HEK293 (cell line): ENCODE data around the gene SLC25A31.

Source experiments
- CTCF ChIA-PET: fragments of 350-600 bp; formaldehyde crosslinking; extraction: SDS; loops from one replicate; lab custom pipeline; 2021; ENCODE audit warnings: antibody characterized with exemption; lab: Yijun Ruan, JAX
- POLR2A ChIA-PET: fragments of 300-600 bp; formaldehyde crosslinking; extraction: SDS; loops from one replicate; lab custom pipeline; 2020; ENCODE audit warnings: antibody characterized with exemption, inconsistent platforms; lab: Yijun Ruan, JAX
- H3K27ac ChIP-seq: fragments of 200-500 bp; sonication (Bioruptor generic); 2 replicates; pipeline ENCODE4 v1.5.1; 2014; ENCODE audit warnings: low read depth, low read length, control low read depth, inconsistent platforms; ENCODE audit errors: extremely low read depth
- H3K36me3 ChIP-seq, 2 experiments: fragments of 200-500 bp in 1 of 2; sonication (Bioruptor generic) in 1 of 2; 1 replicate in 1 of 2; 2 replicates in 1 of 2; pipeline ENCODE4 v1.5.1; 2014 to 2017; ENCODE audit warnings: inconsistent platforms in 2 of 2, low read length in 2 of 2; ENCODE audit not compliant: control insufficient read depth in 2 of 2, insufficient read depth in 1 of 2
- H3K4me1 ChIP-seq: fragments of 200-500 bp; sonication (Bioruptor generic); 2 replicates; pipeline ENCODE4 v1.5.1; 2014; ENCODE audit warnings: mild to moderate bottlenecking, low read length, inconsistent platforms; ENCODE audit not compliant: control insufficient read depth, insufficient read depth
- H3K4me3 ChIP-seq: 2 replicates; pipeline ENCODE4 v1.5.1; 2011; ENCODE audit warnings: low read depth, mild to moderate bottlenecking, control low read depth, low read length, moderate library complexity
- H3K9me3 ChIP-seq: fragments of 200-500 bp; sonication (Bioruptor generic); 2 replicates; pipeline ENCODE4 v1.5.1; 2014; ENCODE audit warnings: low read depth, low read length, inconsistent platforms; ENCODE audit not compliant: control insufficient read depth, insufficient read depth
- HOXA7 ChIP-seq: sonication (generic); formaldehyde crosslinking; IDR thresholded peaks from 2 replicates; pipeline ENCODE4 v1.8.1; 2022; ENCODE audit warnings: missing genetic modification reagents, borderline replicate concordance
- SP3 ChIP-seq: fragments of 450-650 bp; formaldehyde crosslinking; IDR thresholded peaks from 2 replicates; pipeline ENCODE4 v1.5.1; 2016; ENCODE audit warnings: missing biosample characterization, missing genetic modification characterization
- ZFP37 ChIP-seq: fragments of 450-650 bp; formaldehyde crosslinking; IDR thresholded peaks from 2 replicates; pipeline ENCODE4 v1.5.1; 2016; ENCODE audit warnings: missing biosample characterization, missing genetic modification characterization
- ZNF112 ChIP-seq: fragments of 450-650 bp; formaldehyde crosslinking; IDR thresholded peaks from 2 replicates; pipeline ENCODE4 v1.5.0; 2017; ENCODE audit warnings: missing biosample characterization, missing genetic modification characterization
- ZNF214 ChIP-seq: fragments of 450-650 bp; formaldehyde crosslinking; IDR thresholded peaks from 2 replicates; pipeline ENCODE4 v1.5.1; 2017; ENCODE audit warnings: missing biosample characterization, mild to moderate bottlenecking, missing genetic modification characterization, borderline replicate concordance
- ZNF23 ChIP-seq: fragments of 450-650 bp; formaldehyde crosslinking; IDR thresholded peaks from 2 replicates; pipeline ENCODE4 v1.5.1; 2016; ENCODE audit warnings: missing biosample characterization, missing genetic modification characterization, borderline replicate concordance
- ZNF292 ChIP-seq: fragments of 450-650 bp; formaldehyde crosslinking; IDR thresholded peaks from 2 replicates; pipeline ENCODE4 v1.5.1; 2016; ENCODE audit warnings: low read depth, missing biosample characterization, missing genetic modification characterization, borderline replicate concordance
- ZNF311 ChIP-seq: fragments of 450-650 bp; formaldehyde crosslinking; IDR thresholded peaks from 2 replicates; pipeline ENCODE4 v1.5.1; 2017; ENCODE audit warnings: missing biosample characterization, missing genetic modification characterization, borderline replicate concordance
- ZNF335 ChIP-seq: fragments of 450-650 bp; formaldehyde crosslinking; conservative IDR thresholded peaks from 2 replicates; pipeline ENCODE4 v1.5.1; 2016; ENCODE audit warnings: missing biosample characterization, missing genetic modification characterization
- ZNF394 ChIP-seq: fragments of 450-650 bp; formaldehyde crosslinking; IDR thresholded peaks from 2 replicates; pipeline ENCODE4 v1.5.1; 2016; ENCODE audit warnings: missing biosample characterization, missing genetic modification characterization, mild to moderate bottlenecking, moderate library complexity, borderline replicate concordance
- ZNF423 ChIP-seq: fragments of 450-650 bp; formaldehyde crosslinking; IDR thresholded peaks from 2 replicates; pipeline ENCODE4 v1.5.1; 2016; ENCODE audit warnings: missing biosample characterization, missing genetic modification characterization
- ZNF426 ChIP-seq: fragments of 450-650 bp; formaldehyde crosslinking; IDR thresholded peaks from 2 replicates; pipeline ENCODE4 v1.5.1; 2017; ENCODE audit warnings: missing biosample characterization, missing genetic modification characterization, mild to moderate bottlenecking, inconsistent platforms, moderate library complexity
- ZNF510 ChIP-seq: fragments of 450-650 bp; formaldehyde crosslinking; IDR thresholded peaks from 2 replicates; pipeline ENCODE4 v1.5.1; 2018; ENCODE audit warnings: mild to moderate bottlenecking, missing genetic modification characterization, missing biosample characterization; ENCODE audit not compliant: insufficient replicate concordance
- ZNF529 ChIP-seq: fragments of 450-650 bp; formaldehyde crosslinking; IDR thresholded peaks from 2 replicates; pipeline ENCODE4 v1.5.1; 2017; ENCODE audit warnings: missing genetic modification characterization, missing biosample characterization; ENCODE audit not compliant: insufficient replicate concordance
- ZNF555 ChIP-seq: fragments of 450-650 bp; formaldehyde crosslinking; conservative IDR thresholded peaks from 2 replicates; pipeline ENCODE4 v1.5.1; 2017; ENCODE audit warnings: missing biosample characterization, mild to moderate bottlenecking, missing genetic modification characterization, inconsistent platforms
- ZNF629 ChIP-seq: fragments of 450-650 bp; formaldehyde crosslinking; IDR thresholded peaks from 2 replicates; pipeline ENCODE4 v1.5.1; 2017; ENCODE audit warnings: missing biosample characterization, missing genetic modification characterization
- ZNF660 ChIP-seq: fragments of 450-650 bp; IDR thresholded peaks from 2 replicates; pipeline ENCODE4 v1.5.1; 2018; ENCODE audit warnings: missing biosample characterization, mild to moderate bottlenecking, missing genetic modification characterization
- ZSCAN30 ChIP-seq: fragments of 450-650 bp; IDR thresholded peaks from 2 replicates; pipeline ENCODE4 v1.5.1; 2018; ENCODE audit warnings: missing biosample characterization, mild to moderate bottlenecking, missing genetic modification characterization, moderate library complexity
- TF ChIP-seq, protein P1 (sequence below): fragments of 450-650 bp; formaldehyde crosslinking; IDR thresholded peaks from 2 replicates; pipeline ENCODE4 v1.5.1; 2016; ENCODE audit warnings: missing biosample characterization, missing genetic modification characterization
- TF ChIP-seq, protein P2 (sequence below): fragments of 450-650 bp; formaldehyde crosslinking; IDR thresholded peaks from 2 replicates; pipeline ENCODE4 v1.5.1; 2016; ENCODE audit warnings: missing biosample characterization, missing genetic modification characterization
- TF ChIP-seq, protein P3 (sequence below): sonication (generic); formaldehyde crosslinking; IDR thresholded peaks from 2 replicates; pipeline ENCODE4 v1.8.1; 2022; ENCODE audit warnings: mild to moderate bottlenecking, moderate library complexity, missing genetic modification reagents
- TF ChIP-seq, protein P4 (sequence below): fragments of 450-650 bp; formaldehyde crosslinking; IDR thresholded peaks from 2 replicates; pipeline ENCODE4 v1.5.1; 2016; ENCODE audit warnings: missing biosample characterization, missing genetic modification characterization
- TF ChIP-seq, protein P5 (sequence below): fragments of 450-650 bp; formaldehyde crosslinking; IDR thresholded peaks from 2 replicates; pipeline ENCODE4 v1.5.1; 2016; ENCODE audit warnings: missing biosample characterization, missing genetic modification characterization
- TF ChIP-seq, protein P6 (sequence below): fragments of 450-650 bp; formaldehyde crosslinking; IDR thresholded peaks from 2 replicates; pipeline ENCODE4 v1.5.1; 2017; ENCODE audit warnings: missing biosample characterization, missing genetic modification characterization

Gene SLC25A31

DNA sequence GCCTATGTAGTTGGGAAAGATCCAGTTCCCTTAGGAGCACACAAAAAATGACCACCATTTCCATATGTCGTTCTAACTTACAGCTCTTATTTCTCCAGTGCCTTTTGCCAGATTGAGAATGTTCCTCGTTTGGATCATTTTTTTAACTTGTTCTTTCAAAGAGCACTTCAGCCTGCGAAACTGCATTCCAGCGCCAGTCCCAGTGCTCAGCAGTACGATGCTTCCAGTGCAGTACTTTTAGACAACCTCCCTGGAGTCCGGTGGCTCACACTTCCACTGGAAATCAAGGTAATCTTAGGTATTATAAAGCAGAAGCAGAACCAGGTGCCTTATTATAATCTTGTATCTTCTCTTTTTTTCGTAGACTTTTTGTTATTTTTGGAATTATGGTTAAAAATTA, 42.6 kb upstream of the SLC25A31 start:
- no peaks in the 10 kb centered on the region for H3K9me3 ChIP-seq
- TF ChIP-seq ZNF629 (no peak), ZNF214 (tag by site-specific recombination) (no peak), ZNF23 (tag by site-specific recombination) (no peak), ZNF112 (no peak), ZNF660 (tag by site-specific recombination) (no peak), SP3 (tag by site-specific recombination) (no peak), ZFP37 (tag by site-specific recombination) (no peak), ZNF292 (tag by site-specific recombination) (no peak), HOXA7 (CRISPR knock-in tag) (no peak), ZNF394 (tag by site-specific recombination) (no peak), ZNF426 (tag by site-specific recombination) (no peak), ZNF311 (no peak), ZNF510 (no peak), ZNF529 (tag by site-specific recombination) (no peak), ZSCAN30 (no peak)
- TF ChIP-seq, protein P1, sequence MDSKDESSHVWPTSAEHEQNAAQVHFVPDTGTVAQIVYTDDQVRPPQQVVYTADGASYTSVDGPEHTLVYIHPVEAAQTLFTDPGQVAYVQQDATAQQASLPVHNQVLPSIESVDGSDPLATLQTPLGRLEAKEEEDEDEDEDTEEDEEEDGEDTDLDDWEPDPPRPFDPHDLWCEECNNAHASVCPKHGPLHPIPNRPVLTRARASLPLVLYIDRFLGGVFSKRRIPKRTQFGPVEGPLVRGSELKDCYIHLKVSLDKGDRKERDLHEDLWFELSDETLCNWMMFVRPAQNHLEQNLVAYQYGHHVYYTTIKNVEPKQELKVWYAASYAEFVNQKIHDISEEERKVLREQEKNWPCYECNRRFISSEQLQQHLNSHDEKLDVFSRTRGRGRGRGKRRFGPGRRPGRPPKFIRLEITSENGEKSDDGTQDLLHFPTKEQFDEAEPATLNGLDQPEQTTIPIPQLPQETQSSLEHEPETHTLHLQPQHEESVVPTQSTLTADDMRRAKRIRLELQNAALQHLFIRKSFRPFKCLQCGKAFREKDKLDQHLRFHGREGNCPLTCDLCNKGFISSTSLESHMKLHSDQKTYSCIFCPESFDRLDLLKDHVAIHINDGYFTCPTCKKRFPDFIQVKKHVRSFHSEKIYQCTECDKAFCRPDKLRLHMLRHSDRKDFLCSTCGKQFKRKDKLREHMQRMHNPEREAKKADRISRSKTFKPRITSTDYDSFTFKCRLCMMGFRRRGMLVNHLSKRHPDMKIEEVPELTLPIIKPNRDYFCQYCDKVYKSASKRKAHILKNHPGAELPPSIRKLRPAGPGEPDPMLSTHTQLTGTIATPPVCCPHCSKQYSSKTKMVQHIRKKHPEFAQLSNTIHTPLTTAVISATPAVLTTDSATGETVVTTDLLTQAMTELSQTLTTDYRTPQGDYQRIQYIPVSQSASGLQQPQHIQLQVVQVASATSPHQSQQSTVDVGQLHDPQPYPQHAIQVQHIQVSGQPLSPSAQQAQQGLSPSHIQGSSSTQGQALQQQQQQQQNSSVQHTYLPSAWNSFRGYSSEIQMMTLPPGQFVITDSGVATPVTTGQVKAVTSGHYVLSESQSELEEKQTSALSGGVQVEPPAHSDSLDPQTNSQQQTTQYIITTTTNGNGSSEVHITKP (tag by site-specific recombination): no peak
- TF ChIP-seq, protein P2, sequence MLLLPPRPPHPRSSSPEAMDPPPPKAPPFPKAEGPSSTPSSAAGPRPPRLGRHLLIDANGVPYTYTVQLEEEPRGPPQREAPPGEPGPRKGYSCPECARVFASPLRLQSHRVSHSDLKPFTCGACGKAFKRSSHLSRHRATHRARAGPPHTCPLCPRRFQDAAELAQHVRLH: no peak
- TF ChIP-seq, protein P3, sequence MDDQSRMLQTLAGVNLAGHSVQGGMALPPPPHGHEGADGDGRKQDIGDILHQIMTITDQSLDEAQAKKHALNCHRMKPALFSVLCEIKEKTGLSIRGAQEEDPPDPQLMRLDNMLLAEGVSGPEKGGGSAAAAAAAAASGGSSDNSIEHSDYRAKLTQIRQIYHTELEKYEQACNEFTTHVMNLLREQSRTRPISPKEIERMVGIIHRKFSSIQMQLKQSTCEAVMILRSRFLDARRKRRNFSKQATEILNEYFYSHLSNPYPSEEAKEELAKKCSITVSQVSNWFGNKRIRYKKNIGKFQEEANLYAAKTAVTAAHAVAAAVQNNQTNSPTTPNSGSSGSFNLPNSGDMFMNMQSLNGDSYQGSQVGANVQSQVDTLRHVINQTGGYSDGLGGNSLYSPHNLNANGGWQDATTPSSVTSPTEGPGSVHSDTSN (CRISPR knock-in tag): no peak
- TF ChIP-seq, protein P4, sequence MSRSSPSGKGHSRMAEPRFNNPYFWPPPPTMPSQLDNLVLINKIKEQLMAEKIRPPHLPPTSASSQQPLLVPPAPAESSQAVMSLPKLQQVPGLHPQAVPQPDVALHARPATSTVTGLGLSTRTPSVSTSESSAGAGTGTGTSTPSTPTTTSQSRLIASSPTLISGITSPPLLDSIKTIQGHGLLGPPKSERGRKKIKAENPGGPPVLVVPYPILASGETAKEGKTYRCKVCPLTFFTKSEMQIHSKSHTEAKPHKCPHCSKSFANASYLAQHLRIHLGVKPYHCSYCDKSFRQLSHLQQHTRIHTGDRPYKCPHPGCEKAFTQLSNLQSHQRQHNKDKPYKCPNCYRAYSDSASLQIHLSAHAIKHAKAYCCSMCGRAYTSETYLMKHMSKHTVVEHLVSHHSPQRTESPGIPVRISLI (tag by site-specific recombination): no peak
- TF ChIP-seq, all 188 proteins: peak for 0
- no peak overlapping the region for H3K27ac ChIP-seq
- H3K4me3 ChIP-seq: no peak overlapping the region
- CTCF ChIA-PET: interaction anchor here (0.6 kb wide), 1 partner anchor 49 kb away, joined by 3 read pairs; no protein-coding TSS in a partner anchor
- POLR2A ChIA-PET: no interaction called here
- H3K4me1 ChIP-seq: no peaks in the 10 kb centered on the region
- H3K36me3 ChIP-seq: no peaks in the 10 kb centered on the region

DNA sequence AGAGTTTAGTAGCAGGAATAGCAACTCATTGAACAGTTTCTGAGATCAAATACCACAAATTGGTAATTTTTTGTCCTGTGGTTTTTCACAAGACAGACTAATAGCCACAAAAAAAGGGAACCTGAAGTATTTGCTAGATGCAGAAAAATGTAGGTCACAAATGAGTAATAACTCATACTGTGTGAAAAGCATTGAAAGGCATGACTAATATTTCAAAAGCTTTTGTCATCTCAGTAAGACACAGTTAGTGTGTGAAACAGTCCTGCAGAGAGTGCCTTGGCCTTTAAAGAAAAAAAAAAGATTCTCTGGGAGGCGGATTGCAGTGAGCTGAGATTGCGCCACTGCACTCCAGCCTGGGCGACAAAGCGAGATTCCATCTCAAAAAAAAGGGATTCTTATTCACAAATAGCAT, 31.4 kb upstream of the SLC25A31 start:
- no peak overlapping the region for H3K4me3 ChIP-seq
- ChIA-PET CTCF (no interaction called here), POLR2A (no interaction called here)
- no peaks in the 10 kb centered on the region for H3K4me1 ChIP-seq
- no peaks in the 10 kb centered on the region for H3K9me3 ChIP-seq
- no peak overlapping the region for H3K27ac ChIP-seq
- no peaks in the 10 kb centered on the region for H3K36me3 ChIP-seq
- no peak for TF ChIP-seq ZNF555 (tag by site-specific recombination)
- TF ChIP-seq, protein P5, sequence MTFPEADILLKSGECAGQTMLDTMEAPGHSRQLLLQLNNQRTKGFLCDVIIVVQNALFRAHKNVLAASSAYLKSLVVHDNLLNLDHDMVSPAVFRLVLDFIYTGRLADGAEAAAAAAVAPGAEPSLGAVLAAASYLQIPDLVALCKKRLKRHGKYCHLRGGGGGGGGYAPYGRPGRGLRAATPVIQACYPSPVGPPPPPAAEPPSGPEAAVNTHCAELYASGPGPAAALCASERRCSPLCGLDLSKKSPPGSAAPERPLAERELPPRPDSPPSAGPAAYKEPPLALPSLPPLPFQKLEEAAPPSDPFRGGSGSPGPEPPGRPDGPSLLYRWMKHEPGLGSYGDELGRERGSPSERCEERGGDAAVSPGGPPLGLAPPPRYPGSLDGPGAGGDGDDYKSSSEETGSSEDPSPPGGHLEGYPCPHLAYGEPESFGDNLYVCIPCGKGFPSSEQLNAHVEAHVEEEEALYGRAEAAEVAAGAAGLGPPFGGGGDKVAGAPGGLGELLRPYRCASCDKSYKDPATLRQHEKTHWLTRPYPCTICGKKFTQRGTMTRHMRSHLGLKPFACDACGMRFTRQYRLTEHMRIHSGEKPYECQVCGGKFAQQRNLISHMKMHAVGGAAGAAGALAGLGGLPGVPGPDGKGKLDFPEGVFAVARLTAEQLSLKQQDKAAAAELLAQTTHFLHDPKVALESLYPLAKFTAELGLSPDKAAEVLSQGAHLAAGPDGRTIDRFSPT (tag by site-specific recombination): no peak
- TF ChIP-seq ZNF335 (tag by site-specific recombination): no peak
- TF ChIP-seq, protein P4 (tag by site-specific recombination): no peak
- no peak for TF ChIP-seq ZNF423 (tag by site-specific recombination)
- TF ChIP-seq, protein P6, sequence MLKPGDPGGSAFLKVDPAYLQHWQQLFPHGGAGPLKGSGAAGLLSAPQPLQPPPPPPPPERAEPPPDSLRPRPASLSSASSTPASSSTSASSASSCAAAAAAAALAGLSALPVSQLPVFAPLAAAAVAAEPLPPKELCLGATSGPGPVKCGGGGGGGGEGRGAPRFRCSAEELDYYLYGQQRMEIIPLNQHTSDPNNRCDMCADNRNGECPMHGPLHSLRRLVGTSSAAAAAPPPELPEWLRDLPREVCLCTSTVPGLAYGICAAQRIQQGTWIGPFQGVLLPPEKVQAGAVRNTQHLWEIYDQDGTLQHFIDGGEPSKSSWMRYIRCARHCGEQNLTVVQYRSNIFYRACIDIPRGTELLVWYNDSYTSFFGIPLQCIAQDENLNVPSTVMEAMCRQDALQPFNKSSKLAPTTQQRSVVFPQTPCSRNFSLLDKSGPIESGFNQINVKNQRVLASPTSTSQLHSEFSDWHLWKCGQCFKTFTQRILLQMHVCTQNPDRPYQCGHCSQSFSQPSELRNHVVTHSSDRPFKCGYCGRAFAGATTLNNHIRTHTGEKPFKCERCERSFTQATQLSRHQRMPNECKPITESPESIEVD: no peak
